ENCODE results near the gene CRADD. TPM values are rescaled to one million over a fixed set of nuclear protein-coding genes. Genes with fewer than 3 reads are reported as not detected.
A peak's percentile ranks its signal among the peaks of the same experiment; 100 is the strongest.

CRADD gene
- polyA plus RNA-seq, 3 donors from 2014 or later, result 24.2 to 30.1 (median 25.8) TPM

DNA sequence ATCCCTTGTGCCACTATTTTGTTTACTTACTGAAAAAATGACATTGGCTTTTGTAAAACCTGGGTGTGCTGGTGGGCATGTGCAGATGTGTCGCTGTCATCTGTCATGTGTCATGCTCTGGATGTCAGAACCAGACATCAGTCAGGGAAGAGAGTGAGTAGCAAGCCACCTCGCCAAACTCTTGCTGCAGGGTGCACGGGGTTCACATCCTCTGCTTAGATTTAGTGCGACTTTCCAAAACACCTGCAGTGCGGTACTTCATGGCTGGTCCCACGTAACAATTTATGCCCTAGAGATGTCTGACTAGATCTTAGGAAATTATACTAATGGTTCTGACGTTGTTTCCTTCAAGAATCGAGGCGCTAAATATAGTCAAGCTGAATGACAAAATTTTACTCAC lies 106.7 kb downstream of the CRADD start:
- peaks cover 0 to 2% (median 0%) of the 10 kb centered on the region in 3 donors for H3K27me3 Mint-ChIP-seq (ENCODE audit: low read depth in 3 of 3)
- DNase-seq, result no peak
- peaks cover 0 to 9% (median 3%) of the 10 kb centered on the region in 3 donors for H3K36me3 Mint-ChIP-seq
- H3K4me1 Mint-ChIP-seq, result peaks cover 24 to 34% of the 10 kb centered on the region in 2 donors
- no peaks in the 10 kb centered on the region for H3K9me3 Mint-ChIP-seq
- peak overlapping the region in 2 of 5 donors; percentile 30 to 71 for H3K4me3 Mint-ChIP-seq
- H3K27ac Mint-ChIP-seq, result peak overlapping the region; percentile 18 to 95 (median 66)

GRCh38 chr12:93784339-93785086 lies 107.3 kb downstream of the CRADD start:
- Mint-ChIP-seq H3K27me3 (ENCODE audit: low read depth in 3 of 3) (peaks cover 0 to 2% (median 0%) of the 10 kb centered on the region in 3 donors), H3K27ac (peak overlapping the region; percentile 65 to 95 (median 80)), H3K36me3 (peaks cover 0 to 4% (median 3%) of the 10 kb centered on the region in 3 donors), H3K9me3 (no peaks in the 10 kb centered on the region), H3K4me3 (peak overlapping the region in 4 of 5 donors; percentile 2 to 71 (median 36)), H3K4me1 (peaks cover 31 to 41% of the 10 kb centered on the region in 2 donors)
- no peak for DNase-seq

DNA sequence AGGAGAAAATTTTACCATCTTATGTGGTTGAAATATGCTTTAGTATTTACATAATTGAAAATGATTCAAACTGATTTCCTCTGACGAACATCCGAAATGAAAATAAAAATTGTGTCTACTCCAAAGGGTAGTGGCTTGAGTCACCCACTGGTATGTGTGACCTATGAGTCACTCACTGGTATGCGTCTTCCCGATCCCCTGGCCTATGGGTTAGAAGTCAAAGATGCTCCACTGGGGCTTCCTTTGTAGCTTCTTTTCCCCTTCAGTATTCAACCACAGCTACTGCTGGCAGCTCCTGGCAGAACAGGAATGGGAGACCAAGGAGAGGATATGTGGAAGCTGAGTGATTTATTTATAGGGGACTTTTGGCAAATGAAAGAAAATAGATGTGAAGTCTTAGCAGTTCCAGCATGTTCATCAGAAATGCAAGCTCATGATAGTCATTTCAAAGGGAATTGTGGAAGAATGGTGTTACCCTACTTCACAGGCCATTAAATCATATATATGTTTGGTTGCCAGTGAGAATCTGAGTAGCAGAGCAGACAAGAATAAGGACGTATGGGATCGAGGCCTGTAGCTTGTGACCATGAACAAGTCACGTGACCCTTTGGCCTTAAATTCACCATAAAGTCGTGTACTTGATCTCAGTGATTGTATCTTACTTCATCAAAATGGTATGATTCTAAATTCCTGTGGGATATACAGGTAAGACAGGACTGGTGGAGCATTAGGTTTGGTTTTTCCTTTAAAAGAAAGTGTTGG lies 108.3 kb downstream of the CRADD start:
- Mint-ChIP-seq H3K27me3 (ENCODE audit: low read depth in 3 of 3) (peaks cover 0 to 2% (median 0%) of the 10 kb centered on the region in 3 donors), H3K4me1 (peaks cover 33 to 46% of the 10 kb centered on the region in 2 donors), H3K36me3 (peaks cover 0 to 4% (median 3%) of the 10 kb centered on the region in 3 donors), H3K9me3 (no peaks in the 10 kb centered on the region), H3K27ac (peak overlapping the region; percentile 65 to 91 (median 76)), H3K4me3 (peak overlapping the region in 4 of 5 donors; percentile 29 to 71 (median 44))
- peak; percentile 22 to 61 (median 26) for DNase-seq

GRCh38 chr12:93786656-93787397 lies 109.7 kb downstream of the CRADD start:
- peak overlapping the region in 1 of 6 donors; percentile 49 for H3K27ac Mint-ChIP-seq
- H3K27me3 Mint-ChIP-seq (ENCODE audit: low read depth in 3 of 3), result peaks cover 0 to 2% (median 0%) of the 10 kb centered on the region in 3 donors
- peaks cover 0 to 3% (median 0%) of the 10 kb centered on the region in 3 donors for H3K36me3 Mint-ChIP-seq
- H3K4me3 Mint-ChIP-seq, result no peak overlapping the region
- no peak for DNase-seq
- peaks cover 34 to 46% of the 10 kb centered on the region in 2 donors for H3K4me1 Mint-ChIP-seq
- H3K9me3 Mint-ChIP-seq, result no peaks in the 10 kb centered on the region

GRCh38 chr12:93788853-93789252 lies 111.7 kb downstream of the CRADD start:
- H3K27me3 Mint-ChIP-seq (ENCODE audit: low read depth in 3 of 3), result peaks cover 0 to 2% (median 0%) of the 10 kb centered on the region in 3 donors
- H3K9me3 Mint-ChIP-seq, result no peaks in the 10 kb centered on the region
- DNase-seq, result no peak
- peaks cover 0 to 3% (median 0%) of the 10 kb centered on the region in 3 donors for H3K36me3 Mint-ChIP-seq
- peak overlapping the region in 2 of 6 donors; percentile 29 to 41 for H3K27ac Mint-ChIP-seq
- H3K4me1 Mint-ChIP-seq, result peaks cover 33 to 44% of the 10 kb centered on the region in 2 donors
- peak overlapping the region in 1 of 5 donors; percentile 11 for H3K4me3 Mint-ChIP-seq

GRCh38 chr12:93789767-93790166 lies 112.6 kb downstream of the CRADD start:
- H3K27ac Mint-ChIP-seq, result peak overlapping the region in 1 of 6 donors; percentile 29
- peaks cover 0 to 3% (median 0%) of the 10 kb centered on the region in 3 donors for H3K36me3 Mint-ChIP-seq
- peaks cover 0 to 2% (median 0%) of the 10 kb centered on the region in 3 donors for H3K27me3 Mint-ChIP-seq (ENCODE audit: low read depth in 3 of 3)

GRCh38 chr12:93790472-93791152 lies 113.4 kb downstream of the CRADD start:
- Mint-ChIP-seq H3K4me1 (peaks cover 17 to 26% of the 10 kb centered on the region in 2 donors), H3K27me3 (ENCODE audit: low read depth in 3 of 3) (no peaks in the 10 kb centered on the region), H3K27ac (no peak overlapping the region), H3K4me3 (no peak overlapping the region), H3K36me3 (peaks cover 0 to 3% (median 0%) of the 10 kb centered on the region in 3 donors), H3K9me3 (no peaks in the 10 kb centered on the region)
- DNase-seq, result no peak

More at GRCh38 chr12:93789767-93790166, 112.6 kb downstream of the CRADD start:
- H3K9me3 Mint-ChIP-seq, result no peaks in the 10 kb centered on the region
- no peak for DNase-seq
- H3K4me1 Mint-ChIP-seq, result peaks cover 24 to 34% of the 10 kb centered on the region in 2 donors
- H3K4me3 Mint-ChIP-seq, result no peak overlapping the region

- Mint-ChIP-seq H3K27me3 (ENCODE audit: low read depth in 3 of 3) (no peaks in the 10 kb centered on the region), H3K4me3 (no peak overlapping the region), H3K36me3 (peaks cover 0 to 1% (median 0%) of the 10 kb centered on the region in 3 donors), H3K9me3 (no peaks in the 10 kb centered on the region), H3K4me1 (peaks cover 15 to 21% of the 10 kb centered on the region in 2 donors), H3K27ac (no peak overlapping the region)
- no peak for DNase-seq
Measured at GRCh38 chr12:93793007-93793406, 115.8 kb downstream of the CRADD start.

- H3K27ac Mint-ChIP-seq, result no peak overlapping the region
- no peak for DNase-seq
- H3K36me3 Mint-ChIP-seq, result no peaks in the 10 kb centered on the region
- no peak overlapping the region for H3K4me3 Mint-ChIP-seq
- no peaks in the 10 kb centered on the region for H3K9me3 Mint-ChIP-seq
- H3K4me1 Mint-ChIP-seq, result peaks cover 9 to 11% of the 10 kb centered on the region in 2 donors
- no peaks in the 10 kb centered on the region for H3K27me3 Mint-ChIP-seq (ENCODE audit: low read depth in 3 of 3)
Measured at GRCh38 chr12:93793983-93794382, 116.8 kb downstream of the CRADD start.

DNA sequence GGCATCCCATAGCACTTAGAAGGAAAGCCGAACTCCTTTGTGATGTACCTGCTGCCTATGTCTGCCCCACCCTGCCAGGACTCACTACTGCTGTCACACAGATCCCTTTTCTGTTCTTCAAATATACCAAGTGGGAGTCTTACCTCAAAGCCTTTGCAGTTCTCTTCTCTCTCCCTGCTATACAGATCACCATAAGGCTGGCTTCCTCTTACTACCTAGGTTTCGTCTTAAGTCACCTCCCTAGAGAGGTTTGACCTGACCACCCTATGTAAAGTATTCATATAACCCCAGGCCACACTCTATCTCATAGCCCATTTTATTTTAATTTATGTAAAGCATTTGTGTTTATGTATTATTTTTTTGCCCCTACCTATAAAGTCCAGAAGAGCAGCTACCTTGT lies 117.6 kb downstream of the CRADD start:
- Mint-ChIP-seq H3K36me3 (no peaks in the 10 kb centered on the region), H3K4me3 (no peak overlapping the region), H3K4me1 (peaks cover 2 to 3% of the 10 kb centered on the region in 2 donors), H3K27me3 (ENCODE audit: low read depth in 3 of 3) (no peaks in the 10 kb centered on the region), H3K27ac (no peak overlapping the region), H3K9me3 (no peaks in the 10 kb centered on the region)
- DNase-seq, result no peak

GRCh38 chr12:93795352-93795751 lies 118.2 kb downstream of the CRADD start:
- H3K4me1 Mint-ChIP-seq, result peaks cover 0 to 2% of the 10 kb centered on the region in 2 donors
- no peaks in the 10 kb centered on the region for H3K27me3 Mint-ChIP-seq (ENCODE audit: low read depth in 3 of 3)
- no peak overlapping the region for H3K4me3 Mint-ChIP-seq
- peaks cover 0 to under 1% (median 0%) of the 10 kb centered on the region in 3 donors for H3K36me3 Mint-ChIP-seq
- no peaks in the 10 kb centered on the region for H3K9me3 Mint-ChIP-seq
- no peak overlapping the region for H3K27ac Mint-ChIP-seq
- no peak for DNase-seq

- Mint-ChIP-seq H3K4me3 (no peak overlapping the region), H3K36me3 (peaks cover 0 to 4% (median 0%) of the 10 kb centered on the region in 3 donors), H3K27ac (no peak overlapping the region), H3K27me3 (ENCODE audit: low read depth in 3 of 3) (no peaks in the 10 kb centered on the region), H3K9me3 (no peaks in the 10 kb centered on the region), H3K4me1 (no peaks in the 10 kb centered on the region)
- DNase-seq, result no peak
Measured at GRCh38 chr12:93796729-93797128, 119.6 kb downstream of the CRADD start.
